ENCODE results near the gene IL17RA. TPM values are rescaled to one million over a fixed set of nuclear protein-coding genes. Genes with fewer than 3 reads are reported as not detected.
"Not testable (repeated sequence)": the region's sequence is repeated elsewhere in the genome, so short reads cannot be mapped to it uniquely, and the experiment has no call there.

The IL17RA gene
- total RNA-seq, 1 experiment from 2014 or later: 11.7 TPM

DNA sequence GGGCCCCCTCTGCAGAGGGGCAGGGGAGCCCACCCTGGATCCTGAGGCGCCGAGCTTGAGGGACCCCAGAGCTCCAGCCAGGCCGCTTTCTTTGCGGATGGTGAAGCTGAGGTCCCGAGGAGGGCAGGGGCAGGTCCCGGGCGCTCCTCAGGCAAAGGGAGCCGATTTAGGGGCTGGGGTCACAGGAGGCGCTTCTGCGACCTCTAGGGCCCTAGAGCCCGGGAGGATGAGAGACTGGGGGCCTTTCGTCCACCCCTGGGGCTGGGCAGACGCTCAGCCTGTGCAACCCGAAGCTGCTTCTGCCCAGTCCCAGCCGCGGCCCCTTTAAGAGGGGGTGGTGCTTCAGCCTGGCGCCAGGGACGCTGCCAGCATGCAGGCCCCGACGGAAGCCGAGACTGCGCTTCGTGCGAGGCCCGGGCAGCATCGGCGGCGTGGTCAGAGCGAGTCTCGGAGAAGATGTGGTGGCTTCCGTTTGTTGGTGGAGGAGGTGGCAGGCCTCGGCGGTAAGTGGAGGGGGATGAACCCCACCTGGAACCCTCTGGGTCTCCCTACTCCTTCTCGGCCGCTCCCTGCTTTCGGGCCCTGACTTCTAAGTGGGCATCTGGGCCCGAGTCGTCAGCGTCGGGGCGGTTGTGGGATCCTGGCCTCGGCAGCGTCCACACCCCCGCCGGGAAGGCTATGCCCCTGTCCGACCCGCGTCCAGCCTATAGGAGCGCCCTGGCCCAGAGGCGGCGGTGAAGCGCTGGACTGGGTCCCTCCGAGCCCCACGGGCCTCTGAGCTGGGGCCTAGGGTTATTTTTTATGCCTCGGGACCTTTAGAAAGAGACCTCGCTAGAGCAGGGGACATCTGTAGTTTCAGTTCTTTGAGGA is 47.7 kb upstream of the IL17RA start:
- POLR2A ChIA-PET; in situ Hi-C loops (cut with HindIII; ENCODE audit: low pct_unique_long_range_greater_than_20kb, low sequenced_read_pairs): not testable (repeated sequence)
- BruUV-seq (replicated peaks): TSS peak; percentile 87

DNA sequence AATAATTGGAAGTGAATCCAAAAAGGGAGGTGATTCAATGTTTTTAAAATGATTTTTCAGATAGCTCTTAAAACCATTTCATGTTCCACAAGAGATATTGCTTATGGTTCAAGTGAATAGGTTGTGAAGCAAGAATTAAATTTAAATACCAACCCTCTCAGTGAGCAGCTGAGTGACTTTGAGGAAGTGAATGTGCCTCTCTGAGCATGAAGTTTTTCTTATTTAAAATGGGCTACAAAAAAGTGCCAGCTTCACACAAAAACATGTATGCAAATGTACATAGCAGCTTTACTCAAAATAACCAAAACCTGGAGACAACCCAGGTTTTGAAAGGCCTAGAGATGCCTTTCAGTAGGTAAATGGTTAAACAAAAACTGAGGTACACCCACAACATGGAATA is 41.3 kb upstream of the IL17RA start:
- no peak overlapping the region for H3K4me3 ChIP-seq (ENCODE audit: low read depth in 2 of 2, low read length in 2 of 2)
- in situ Hi-C loops (cut with HindIII; ENCODE audit: low pct_unique_long_range_greater_than_20kb, low sequenced_read_pairs) (no loop called here), intact Hi-C loops (cut with micrococcal nuclease; ENCODE audit: unreplicated experiment) (no loop called here)
- DNase-seq (ENCODE audit: low read depth, low spot score): no peak
- TF ChIP-seq TCF7L2 (IDR thresholded peaks at IDR 0.05; ENCODE audit: low read depth, low read length): no peak
- H3K36me3 ChIP-seq (ENCODE audit: control insufficient read depth, insufficient read depth, low read length): peaks cover 4% of the 10 kb centered on the region
- BruUV-seq (replicated peaks): no TSS peak
- H3K9me3 ChIP-seq (ENCODE audit: control insufficient read depth, insufficient read depth, low read depth, low read length): no peaks in the 10 kb centered on the region
- ChIA-PET CTCF (no interaction called here), POLR2A (interaction anchor here (0.5 kb wide), 1 partner anchor 403 kb away, joined by 10 read pairs; no protein-coding TSS in a partner anchor)
- no peaks in the 10 kb centered on the region for H3K27me3 ChIP-seq (ENCODE audit: control insufficient read depth, insufficient read depth, low read length)
- ATAC-seq: no peak
- H3K27ac ChIP-seq (ENCODE audit: low read length): no peak overlapping the region
- peaks cover 3% of the 10 kb centered on the region; the same call in 1 of the 2 replicates for H3K4me1 ChIP-seq (ENCODE audit: control insufficient read depth, insufficient read depth, low read length)

More for the DNA sequence above, 47.7 kb upstream of the IL17RA start:
- CTCF ChIA-PET; H3K36me3 ChIP-seq (ENCODE audit: control insufficient read depth, insufficient read depth, low read length); H3K9me3 ChIP-seq (ENCODE audit: control insufficient read depth, insufficient read depth, low read depth, low read length); intact Hi-C loops (cut with micrococcal nuclease; ENCODE audit: unreplicated experiment); H3K4me1 ChIP-seq (ENCODE audit: control insufficient read depth, insufficient read depth, low read length); DNase-seq (ENCODE audit: low read depth, low spot score); H3K27me3 ChIP-seq (ENCODE audit: control insufficient read depth, insufficient read depth, low read length): not testable (repeated sequence)
- H3K27ac ChIP-seq (ENCODE audit: low read length): peak overlapping the region; percentile 72
- peak overlapping the region; percentile 51 to 65 for H3K4me3 ChIP-seq (ENCODE audit: low read depth in 2 of 2, low read length in 2 of 2)
- peak; percentile 96 for ATAC-seq

DNA sequence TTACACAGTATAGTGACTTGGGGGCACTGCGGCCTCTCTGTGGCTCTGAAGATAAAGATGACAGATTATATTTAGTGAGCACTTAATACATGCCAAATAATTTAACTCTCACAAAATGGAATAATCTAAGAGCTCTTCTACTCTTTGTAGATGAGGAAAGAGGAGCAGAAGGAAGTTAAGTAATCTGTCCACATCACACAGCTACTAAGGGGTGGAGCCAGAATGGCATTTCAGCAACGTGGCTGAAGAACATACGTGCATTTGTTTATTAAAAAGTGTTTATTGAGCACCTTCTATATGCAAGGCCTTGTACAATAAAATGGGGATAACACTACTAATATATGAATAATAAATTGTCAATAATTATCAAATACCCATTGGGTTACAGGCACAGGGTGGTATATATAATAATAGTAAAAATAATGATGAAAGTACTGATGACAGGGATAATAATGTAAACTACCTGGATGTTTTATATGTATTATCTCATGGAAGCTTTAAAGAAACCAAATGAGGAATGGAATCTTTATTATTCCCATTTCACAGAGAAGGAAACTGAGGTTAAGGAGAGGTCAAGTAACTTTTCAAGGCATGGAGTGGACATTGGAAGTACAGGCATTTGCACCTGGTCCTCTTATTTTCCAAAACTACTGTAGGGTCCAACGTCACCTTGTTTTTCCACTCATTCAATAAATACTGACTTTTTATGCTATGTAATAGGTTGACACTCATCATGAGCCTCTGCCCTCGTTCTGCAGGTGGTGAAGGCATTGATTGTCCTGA is 38.0 kb upstream of the IL17RA start:
- POLR2A ChIA-PET: no interaction called here

More for the DNA sequence above, 38.0 kb upstream of the IL17RA start:
- H3K9me3 ChIP-seq (ENCODE audit: control insufficient read depth, insufficient read depth, low read depth, low read length): no peaks in the 10 kb centered on the region
- no peaks in the 10 kb centered on the region for H3K4me1 ChIP-seq (ENCODE audit: control insufficient read depth, insufficient read depth, low read length)
- no peak overlapping the region for H3K4me3 ChIP-seq (ENCODE audit: low read depth in 2 of 2, low read length in 2 of 2)
- no peak for DNase-seq (ENCODE audit: low read depth, low spot score)
- H3K36me3 ChIP-seq (ENCODE audit: control insufficient read depth, insufficient read depth, low read length): peaks cover 9% of the 10 kb centered on the region
- BruUV-seq (replicated peaks): no TSS peak
- in situ Hi-C loops (cut with HindIII; ENCODE audit: low pct_unique_long_range_greater_than_20kb, low sequenced_read_pairs): no loop called here
- TF ChIP-seq, protein P1, sequence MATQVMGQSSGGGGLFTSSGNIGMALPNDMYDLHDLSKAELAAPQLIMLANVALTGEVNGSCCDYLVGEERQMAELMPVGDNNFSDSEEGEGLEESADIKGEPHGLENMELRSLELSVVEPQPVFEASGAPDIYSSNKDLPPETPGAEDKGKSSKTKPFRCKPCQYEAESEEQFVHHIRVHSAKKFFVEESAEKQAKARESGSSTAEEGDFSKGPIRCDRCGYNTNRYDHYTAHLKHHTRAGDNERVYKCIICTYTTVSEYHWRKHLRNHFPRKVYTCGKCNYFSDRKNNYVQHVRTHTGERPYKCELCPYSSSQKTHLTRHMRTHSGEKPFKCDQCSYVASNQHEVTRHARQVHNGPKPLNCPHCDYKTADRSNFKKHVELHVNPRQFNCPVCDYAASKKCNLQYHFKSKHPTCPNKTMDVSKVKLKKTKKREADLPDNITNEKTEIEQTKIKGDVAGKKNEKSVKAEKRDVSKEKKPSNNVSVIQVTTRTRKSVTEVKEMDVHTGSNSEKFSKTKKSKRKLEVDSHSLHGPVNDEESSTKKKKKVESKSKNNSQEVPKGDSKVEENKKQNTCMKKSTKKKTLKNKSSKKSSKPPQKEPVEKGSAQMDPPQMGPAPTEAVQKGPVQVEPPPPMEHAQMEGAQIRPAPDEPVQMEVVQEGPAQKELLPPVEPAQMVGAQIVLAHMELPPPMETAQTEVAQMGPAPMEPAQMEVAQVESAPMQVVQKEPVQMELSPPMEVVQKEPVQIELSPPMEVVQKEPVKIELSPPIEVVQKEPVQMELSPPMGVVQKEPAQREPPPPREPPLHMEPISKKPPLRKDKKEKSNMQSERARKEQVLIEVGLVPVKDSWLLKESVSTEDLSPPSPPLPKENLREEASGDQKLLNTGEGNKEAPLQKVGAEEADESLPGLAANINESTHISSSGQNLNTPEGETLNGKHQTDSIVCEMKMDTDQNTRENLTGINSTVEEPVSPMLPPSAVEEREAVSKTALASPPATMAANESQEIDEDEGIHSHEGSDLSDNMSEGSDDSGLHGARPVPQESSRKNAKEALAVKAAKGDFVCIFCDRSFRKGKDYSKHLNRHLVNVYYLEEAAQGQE (IDR thresholded peaks at IDR 0.05; ENCODE audit: insufficient read depth in 1 of 2, low read depth in 2 of 2, low read length in 1 of 2): no peak
- TF ChIP-seq TCF7L2 (IDR thresholded peaks at IDR 0.05; ENCODE audit: low read depth, low read length) (no peak), SIN3A (IDR thresholded peaks at IDR 0.05; ENCODE audit: borderline replicate concordance, insufficient read depth, low read depth, low read length) (no peak), POLR2AphosphoS5 (IDR thresholded peaks at IDR 0.05; ENCODE audit: low read depth, low read length) (no peak)
- TF ChIP-seq, protein P2, sequence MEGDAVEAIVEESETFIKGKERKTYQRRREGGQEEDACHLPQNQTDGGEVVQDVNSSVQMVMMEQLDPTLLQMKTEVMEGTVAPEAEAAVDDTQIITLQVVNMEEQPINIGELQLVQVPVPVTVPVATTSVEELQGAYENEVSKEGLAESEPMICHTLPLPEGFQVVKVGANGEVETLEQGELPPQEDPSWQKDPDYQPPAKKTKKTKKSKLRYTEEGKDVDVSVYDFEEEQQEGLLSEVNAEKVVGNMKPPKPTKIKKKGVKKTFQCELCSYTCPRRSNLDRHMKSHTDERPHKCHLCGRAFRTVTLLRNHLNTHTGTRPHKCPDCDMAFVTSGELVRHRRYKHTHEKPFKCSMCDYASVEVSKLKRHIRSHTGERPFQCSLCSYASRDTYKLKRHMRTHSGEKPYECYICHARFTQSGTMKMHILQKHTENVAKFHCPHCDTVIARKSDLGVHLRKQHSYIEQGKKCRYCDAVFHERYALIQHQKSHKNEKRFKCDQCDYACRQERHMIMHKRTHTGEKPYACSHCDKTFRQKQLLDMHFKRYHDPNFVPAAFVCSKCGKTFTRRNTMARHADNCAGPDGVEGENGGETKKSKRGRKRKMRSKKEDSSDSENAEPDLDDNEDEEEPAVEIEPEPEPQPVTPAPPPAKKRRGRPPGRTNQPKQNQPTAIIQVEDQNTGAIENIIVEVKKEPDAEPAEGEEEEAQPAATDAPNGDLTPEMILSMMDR (IDR thresholded peaks at IDR 0.05): no peak
- ATAC-seq: no peak
- H3K27ac ChIP-seq (ENCODE audit: low read length): no peak overlapping the region
- intact Hi-C loops (cut with micrococcal nuclease; ENCODE audit: unreplicated experiment): no loop called here
- CTCF ChIA-PET: no interaction called here
- no peaks in the 10 kb centered on the region for H3K27me3 ChIP-seq (ENCODE audit: control insufficient read depth, insufficient read depth, low read length)

Measured in Panc1 (cell line).